IPS-20b (cell line): Measurements from ENCODE around the gene EEFSEC.

ENCODE experiments used
- H3K27ac ChIP-seq: one replicate; pipeline ENCODE4 v1.5.1; 2013; ENCODE audit warnings: low read length
- H3K27me3 ChIP-seq: 2 replicates; pipeline ENCODE4 v1.6.1; 2013; ENCODE audit warnings: mild to moderate bottlenecking, low read length, inconsistent platforms; ENCODE audit not compliant: insufficient read depth
- H3K36me3 ChIP-seq: 2 replicates; pipeline ENCODE4 v1.6.1; 2013; ENCODE audit warnings: low read depth, mild to moderate bottlenecking, inconsistent platforms, low read length, moderate library complexity; ENCODE audit not compliant: insufficient read depth
- H3K4me1 ChIP-seq: 2 replicates; pipeline ENCODE4 v1.6.1; 2013; ENCODE audit warnings: mild to moderate bottlenecking, control low read depth, inconsistent platforms, low read length, moderate library complexity; ENCODE audit not compliant: insufficient read depth
- H3K4me3 ChIP-seq: 2 replicates; pipeline ENCODE4 v1.5.1; 2013; ENCODE audit warnings: mild to moderate bottlenecking, low read length, inconsistent platforms
- H3K9ac ChIP-seq: 2 replicates; pipeline ENCODE4 v1.6.1; 2013; ENCODE audit warnings: low read depth, mild to moderate bottlenecking, inconsistent platforms, low read length, moderate library complexity
- H3K9me3 ChIP-seq: 2 replicates; pipeline ENCODE4 v1.6.1; 2013; ENCODE audit warnings: mild to moderate bottlenecking, low read depth, low read length, inconsistent platforms; ENCODE audit not compliant: insufficient read depth

The EEFSEC gene

DNA sequence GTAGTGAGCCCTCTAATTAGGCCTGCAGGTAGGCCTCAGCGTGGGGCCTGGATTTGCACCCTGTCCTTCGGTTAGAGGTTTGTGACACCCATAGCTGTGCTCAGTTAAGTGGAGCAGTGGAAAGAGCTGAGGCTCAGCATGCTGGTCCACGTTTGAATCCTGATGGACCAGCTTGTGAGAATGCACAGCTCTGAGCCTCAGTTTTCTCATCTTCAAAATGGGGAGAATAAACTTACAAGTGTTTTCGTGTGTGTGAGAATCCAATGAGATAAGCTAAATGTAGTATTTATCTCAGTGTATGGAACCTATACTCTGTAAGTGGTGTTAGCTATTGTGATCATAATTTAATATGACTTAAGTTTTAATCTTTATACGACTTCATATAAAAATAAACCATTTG, 22.5 kb downstream of the EEFSEC start:
- H3K36me3 ChIP-seq = no peaks in the 10 kb centered on the region
- no peak overlapping the region for H3K4me3 ChIP-seq
- peaks cover 36% of the 10 kb centered on the region for H3K4me1 ChIP-seq
- no peak overlapping the region for H3K9ac ChIP-seq
- no peaks in the 10 kb centered on the region for H3K9me3 ChIP-seq
- H3K27me3 ChIP-seq = no peaks in the 10 kb centered on the region
- no peak overlapping the region for H3K27ac ChIP-seq

DNA sequence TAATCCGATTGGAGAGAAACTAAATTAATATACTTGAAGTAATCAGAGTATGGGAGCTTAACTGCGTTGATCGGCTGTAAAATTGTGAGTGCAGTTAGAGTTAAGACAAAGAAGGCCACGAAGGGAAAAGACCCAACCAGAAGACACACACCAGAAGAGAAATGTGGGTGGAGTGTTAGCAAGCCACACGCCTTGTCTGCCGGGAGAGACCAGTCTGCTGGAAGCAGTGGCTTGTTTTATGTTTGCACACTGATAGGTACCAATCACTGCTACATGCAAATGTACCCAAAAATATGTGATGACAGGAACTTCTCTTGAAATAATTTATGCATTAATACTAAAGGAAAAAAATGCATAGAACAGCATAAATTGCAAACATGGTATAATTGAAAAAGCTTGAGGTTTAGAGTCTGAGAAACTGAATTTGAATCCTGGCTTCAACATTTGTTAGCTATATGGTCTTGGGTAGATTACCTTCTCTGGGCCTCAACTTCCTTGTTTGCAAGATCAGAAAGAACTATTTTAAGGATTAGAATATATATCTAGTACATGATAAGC, 23.1 kb downstream of the EEFSEC start:
- Histone ChIP-seq H3K36me3 (no peaks in the 10 kb centered on the region), H3K27ac (no peak overlapping the region), H3K9ac (no peak overlapping the region), H3K4me3 (no peak overlapping the region), H3K27me3 (no peaks in the 10 kb centered on the region), H3K4me1 (peaks cover 36% of the 10 kb centered on the region), H3K9me3 (no peaks in the 10 kb centered on the region)

DNA sequence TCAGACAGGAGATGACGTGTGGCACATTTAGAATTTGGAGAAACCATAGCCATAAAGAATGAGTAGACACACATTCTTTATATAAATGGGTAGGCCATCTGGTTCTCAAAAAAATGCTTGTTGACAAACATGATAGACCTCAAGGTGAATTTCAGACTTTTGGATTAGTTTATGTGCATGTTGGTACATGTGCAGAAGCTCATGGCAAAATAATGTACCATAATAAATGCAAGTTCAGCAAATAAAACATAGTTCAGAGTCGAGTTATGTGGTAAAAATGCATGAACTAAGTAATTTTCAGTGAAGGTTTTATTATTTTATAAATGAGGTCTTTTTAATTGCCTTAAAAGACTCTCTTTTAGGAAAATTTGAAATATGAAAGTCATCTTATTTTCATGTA, 24.6 kb downstream of the EEFSEC start:
- Histone ChIP-seq H3K4me1 (peaks cover 36% of the 10 kb centered on the region), H3K27ac (no peak overlapping the region), H3K9ac (no peak overlapping the region), H3K27me3 (no peaks in the 10 kb centered on the region), H3K4me3 (no peak overlapping the region), H3K36me3 (no peaks in the 10 kb centered on the region), H3K9me3 (no peaks in the 10 kb centered on the region)

DNA sequence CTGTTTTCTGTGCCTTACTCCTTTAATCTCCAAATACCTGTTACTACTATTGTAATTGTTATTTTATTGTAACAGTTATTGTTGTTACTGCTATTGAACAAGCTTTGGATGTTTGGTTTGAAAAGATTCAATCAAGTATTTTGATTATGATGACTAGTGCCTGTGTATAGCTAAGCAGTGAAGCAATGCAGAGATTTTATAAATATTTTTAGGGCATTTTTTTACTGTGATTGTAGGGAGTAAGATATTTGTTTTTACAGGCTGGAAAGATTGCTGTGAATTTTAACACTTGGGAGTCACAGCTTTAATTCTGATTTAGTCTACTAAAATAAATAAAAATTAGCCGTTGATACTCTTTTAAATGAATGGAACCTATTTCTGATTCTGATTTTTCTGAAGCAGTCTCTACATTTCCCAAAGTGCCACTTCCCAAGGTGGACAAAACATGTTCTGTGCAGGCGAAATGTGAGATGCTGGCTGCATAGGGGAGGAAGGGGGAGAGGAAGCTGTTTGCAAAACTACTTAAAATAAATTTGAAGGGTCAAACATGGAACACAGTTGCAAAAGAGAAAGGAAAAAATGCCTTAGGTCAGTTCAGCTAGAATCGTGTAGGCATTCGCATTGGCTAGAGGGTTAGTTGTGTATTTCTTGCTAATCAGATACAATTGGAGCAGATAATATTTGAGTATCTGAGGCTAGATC, 25.7 kb downstream of the EEFSEC start:
- no peak overlapping the region for H3K27ac ChIP-seq
- H3K4me1 ChIP-seq = peaks cover 36% of the 10 kb centered on the region
- H3K4me3 ChIP-seq = no peak overlapping the region; the same call in 1 of the 2 replicates
- H3K9me3 ChIP-seq = no peaks in the 10 kb centered on the region
- H3K36me3 ChIP-seq = no peaks in the 10 kb centered on the region
- peak overlapping the region; percentile 9; the same call in 1 of the 2 replicates for H3K9ac ChIP-seq
- no peaks in the 10 kb centered on the region for H3K27me3 ChIP-seq

DNA sequence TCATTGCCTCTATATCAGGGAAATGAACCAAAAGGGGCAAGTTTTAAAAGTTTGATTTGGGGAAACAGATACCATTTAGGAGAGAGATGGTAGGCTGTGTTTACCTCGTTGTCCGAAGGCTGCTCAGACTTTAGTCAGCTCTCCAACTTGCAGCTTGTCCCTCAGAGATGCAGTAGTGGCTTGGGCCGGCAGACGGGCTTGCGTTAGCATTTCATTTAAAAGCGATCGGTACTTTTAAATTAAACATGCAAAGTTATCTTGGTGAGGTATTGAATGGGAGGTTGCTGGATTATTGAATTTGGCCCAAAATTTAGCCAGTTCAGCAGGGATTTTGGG, 26.2 kb downstream of the EEFSEC start:
- H3K36me3 ChIP-seq = no peaks in the 10 kb centered on the region
- no peak overlapping the region for H3K27ac ChIP-seq
- no peak overlapping the region; the same call in 1 of the 2 replicates for H3K4me3 ChIP-seq
- H3K9ac ChIP-seq = peak overlapping the region; percentile 9; the same call in 1 of the 2 replicates
- no peaks in the 10 kb centered on the region for H3K27me3 ChIP-seq
- H3K9me3 ChIP-seq = no peaks in the 10 kb centered on the region
- H3K4me1 ChIP-seq = peaks cover 34% of the 10 kb centered on the region

DNA sequence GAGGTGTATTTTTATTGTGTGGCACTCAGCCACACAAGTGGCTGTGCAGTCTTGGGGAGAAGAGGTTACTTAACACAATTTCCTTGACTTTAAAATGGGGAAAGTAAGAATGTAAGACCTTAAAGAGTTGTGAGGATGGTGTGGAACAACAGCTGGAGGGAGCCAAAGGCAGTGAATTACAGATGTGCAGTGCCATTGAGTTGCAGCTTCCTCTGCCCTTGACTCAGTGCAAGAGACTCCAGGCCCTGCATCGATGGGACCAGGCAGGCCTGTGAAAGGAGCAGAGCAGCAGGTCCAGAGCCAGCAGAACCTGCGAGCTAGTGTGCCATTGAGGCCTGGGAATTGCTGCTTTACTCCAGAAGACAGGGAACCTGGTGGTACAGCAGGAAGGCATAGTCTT, 27.2 kb downstream of the EEFSEC start:
- Histone ChIP-seq H3K9me3 (no peaks in the 10 kb centered on the region), H3K27me3 (no peaks in the 10 kb centered on the region), H3K36me3 (no peaks in the 10 kb centered on the region), H3K4me3 (no peak overlapping the region), H3K27ac (no peak overlapping the region), H3K9ac (no peak overlapping the region), H3K4me1 (peaks cover 26% of the 10 kb centered on the region; the same call in 1 of the 2 replicates)

DNA sequence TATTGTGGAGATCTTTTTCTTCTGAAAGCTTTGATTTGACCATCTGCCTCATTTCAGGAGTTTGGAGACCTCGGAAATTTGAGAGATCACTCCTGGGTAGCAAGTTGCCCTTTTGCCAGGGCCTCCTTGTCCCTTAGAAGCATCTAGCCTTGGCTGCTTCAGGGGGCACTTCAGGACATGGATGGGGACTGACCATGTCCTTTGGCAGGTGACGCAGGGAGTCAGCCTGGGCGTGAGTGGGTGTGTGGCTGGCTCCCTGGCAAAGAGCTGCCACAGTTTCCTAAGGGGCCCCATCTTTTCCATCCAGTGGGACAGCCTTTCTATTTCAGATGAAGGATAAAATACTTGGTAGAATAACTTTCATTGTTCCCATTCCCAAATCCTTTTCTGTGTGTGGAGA, 27.6 kb downstream of the EEFSEC start:
- Histone ChIP-seq H3K36me3 (no peaks in the 10 kb centered on the region), H3K27me3 (no peaks in the 10 kb centered on the region), H3K27ac (no peak overlapping the region), H3K4me3 (no peak overlapping the region), H3K4me1 (peaks cover 26% of the 10 kb centered on the region; the same call in 1 of the 2 replicates), H3K9me3 (no peaks in the 10 kb centered on the region), H3K9ac (no peak overlapping the region)

DNA sequence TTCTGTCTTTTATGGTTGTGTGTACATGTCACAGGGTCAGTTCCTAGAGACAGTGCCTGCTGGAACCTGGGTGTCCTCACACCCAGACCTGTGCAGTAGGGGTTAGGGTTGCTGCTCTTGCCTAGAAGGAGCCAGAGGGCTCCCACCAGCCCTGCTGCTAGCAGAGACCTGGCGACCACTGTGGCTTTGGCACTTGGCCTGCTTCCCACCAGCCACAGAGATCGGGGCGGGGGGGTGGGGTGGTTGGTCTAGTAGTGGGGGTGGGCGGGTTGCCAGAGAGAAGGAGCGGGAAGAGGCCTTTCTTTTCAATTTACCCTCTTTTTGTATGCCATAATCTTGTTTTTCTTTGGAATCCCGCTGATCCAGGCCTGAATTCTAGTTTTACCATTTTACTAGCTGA, 29.4 kb downstream of the EEFSEC start:
- Histone ChIP-seq H3K4me3 (no peak overlapping the region), H3K9ac (no peak overlapping the region), H3K27ac (no peak overlapping the region), H3K9me3 (no peaks in the 10 kb centered on the region), H3K36me3 (no peaks in the 10 kb centered on the region), H3K4me1 (peaks cover 23% of the 10 kb centered on the region; the same call in 1 of the 2 replicates), H3K27me3 (no peaks in the 10 kb centered on the region)

DNA sequence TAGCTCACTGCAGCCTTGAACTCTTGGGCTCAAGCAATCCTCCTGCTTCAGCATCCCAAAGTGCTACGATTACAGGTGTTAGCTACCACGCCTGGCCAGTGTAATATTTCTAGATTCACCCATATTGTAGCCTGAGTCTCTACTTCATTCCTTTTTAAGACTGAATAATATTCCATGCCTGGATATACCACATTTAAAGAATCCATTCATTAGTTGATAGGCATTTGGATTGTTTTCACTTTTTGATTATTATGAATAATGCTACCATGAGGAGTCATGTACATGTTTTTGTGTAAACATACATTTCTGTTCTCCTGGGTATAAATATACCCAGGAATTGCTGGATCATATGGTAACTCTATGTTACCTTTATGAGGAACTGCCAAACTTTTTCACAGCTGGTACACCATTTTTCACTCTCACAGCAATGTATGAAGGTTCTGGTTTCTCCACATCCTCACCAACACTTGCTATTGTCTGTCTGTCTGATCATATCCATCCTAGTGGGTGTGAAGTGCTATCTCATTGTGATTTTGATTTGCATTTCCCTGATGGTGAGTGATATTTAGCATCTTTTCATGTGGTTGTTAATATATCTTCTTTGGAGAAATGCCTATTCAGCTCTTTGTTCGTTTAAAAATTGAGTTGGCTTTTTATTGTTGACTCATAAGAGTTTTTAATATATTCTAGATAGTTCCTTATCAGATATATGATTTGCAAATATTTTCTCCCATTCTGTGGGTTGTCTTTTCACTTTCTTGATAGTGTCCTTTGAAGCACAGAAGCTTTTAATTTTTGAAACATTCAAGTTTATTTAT, 32.6 kb downstream of the EEFSEC start:
- Histone ChIP-seq H3K27ac (no peak overlapping the region), H3K4me1 (no peaks in the 10 kb centered on the region), H3K36me3 (no peaks in the 10 kb centered on the region), H3K27me3 (no peaks in the 10 kb centered on the region), H3K4me3 (no peak overlapping the region), H3K9me3 (no peaks in the 10 kb centered on the region), H3K9ac (no peak overlapping the region)

DNA sequence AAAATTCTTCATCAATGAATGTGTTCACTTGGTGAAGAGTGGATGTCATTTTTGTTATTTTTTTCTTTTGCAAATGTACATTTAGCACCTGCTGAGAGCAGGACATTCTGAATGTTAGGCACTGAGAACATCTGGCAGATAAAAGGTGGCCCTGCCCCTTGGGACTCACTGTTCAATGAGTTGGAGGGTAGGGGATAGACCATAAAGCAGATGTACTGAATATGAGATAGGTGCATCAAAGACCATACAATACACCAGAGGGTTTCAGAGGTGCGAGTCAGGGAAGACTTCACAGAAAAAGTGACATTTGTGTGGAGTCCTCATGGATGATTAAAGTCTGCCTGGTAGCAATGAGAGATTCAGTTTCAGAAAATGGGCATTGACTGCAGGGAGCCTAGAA, 34.2 kb downstream of the EEFSEC start:
- no peak overlapping the region for H3K27ac ChIP-seq
- H3K9me3 ChIP-seq = no peaks in the 10 kb centered on the region

DNA sequence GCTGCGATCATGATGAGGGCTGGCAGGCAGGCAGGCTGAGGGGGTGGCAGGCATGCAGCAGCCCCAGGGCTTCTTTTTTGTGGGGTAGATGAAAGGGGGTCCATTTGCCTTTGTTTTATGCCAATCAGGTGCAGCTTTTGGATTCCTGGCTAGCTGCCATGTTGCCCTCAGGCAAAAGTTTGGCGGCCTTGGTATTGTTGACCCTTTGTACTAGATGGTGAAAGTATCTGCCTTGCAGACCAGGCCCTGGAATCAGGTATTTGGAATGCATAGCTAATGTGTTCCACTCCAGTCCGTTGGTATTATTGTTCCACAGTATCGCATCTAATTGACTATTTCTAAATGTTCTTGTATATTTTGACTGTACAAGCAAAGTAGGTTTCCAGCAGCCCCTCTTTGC, 35.0 kb downstream of the EEFSEC start:
- Histone ChIP-seq H3K4me1 (peaks cover 3% of the 10 kb centered on the region; the same call in 1 of the 2 replicates), H3K9ac (no peak overlapping the region; the same call in 1 of the 2 replicates), H3K27ac (no peak overlapping the region), H3K4me3 (no peak overlapping the region), H3K27me3 (no peaks in the 10 kb centered on the region), H3K36me3 (no peaks in the 10 kb centered on the region), H3K9me3 (no peaks in the 10 kb centered on the region)

More for the DNA sequence above, 34.2 kb downstream of the EEFSEC start:
- Histone ChIP-seq H3K4me1 (no peaks in the 10 kb centered on the region), H3K27me3 (no peaks in the 10 kb centered on the region), H3K4me3 (no peak overlapping the region), H3K36me3 (no peaks in the 10 kb centered on the region), H3K9ac (no peak overlapping the region)

DNA sequence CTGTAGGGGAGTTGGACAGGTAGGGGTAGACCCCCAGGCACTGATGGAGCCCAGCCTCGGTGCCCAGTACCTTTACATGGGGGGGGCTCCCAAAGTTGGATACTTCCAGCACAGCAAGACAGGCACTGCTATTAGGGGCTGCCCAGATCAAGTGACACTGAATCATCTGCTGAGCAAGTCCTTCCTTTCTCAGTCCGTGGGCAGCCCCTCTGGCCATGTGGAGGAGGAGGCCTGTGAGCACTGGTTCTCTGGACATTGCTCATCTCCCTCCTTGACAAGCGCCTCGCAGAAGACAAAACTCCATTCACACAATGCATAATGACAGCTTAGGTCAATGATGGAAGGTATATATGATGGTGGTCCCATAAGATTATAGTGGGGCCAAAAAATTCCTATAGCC, 35.7 kb downstream of the EEFSEC start:
- no peaks in the 10 kb centered on the region for H3K9me3 ChIP-seq
- no peaks in the 10 kb centered on the region for H3K27me3 ChIP-seq
- H3K4me1 ChIP-seq = peaks cover 9% of the 10 kb centered on the region; the same call in 1 of the 2 replicates
- H3K36me3 ChIP-seq = no peaks in the 10 kb centered on the region
- H3K9ac ChIP-seq = no peak overlapping the region
- no peak overlapping the region for H3K4me3 ChIP-seq
- H3K27ac ChIP-seq = no peak overlapping the region
